Measurements from ENCODE around the gene NBPF14.
"Not testable (repeated sequence)": the region's sequence is repeated elsewhere in the genome, so short reads cannot be mapped to it uniquely, and the experiment has no call there.

The NBPF14 gene

GRCh38 chr1:148595911-148596310 lies at the start of gene NBPF14:
NBPF14 (minus strand) TSS chr1:148596011; CDS start chr1:148595717, 294 bp downstream.
- H3K4me3 ChIP-seq, H3K27ac ChIP-seq, H3K4me2 ChIP-seq, H4K20me1 ChIP-seq, H3K9ac ChIP-seq, H3K9me3 ChIP-seq, H3K4me1 ChIP-seq, H3K36me3 ChIP-seq, H3K27me3 ChIP-seq: not testable (repeated sequence)

DNA sequence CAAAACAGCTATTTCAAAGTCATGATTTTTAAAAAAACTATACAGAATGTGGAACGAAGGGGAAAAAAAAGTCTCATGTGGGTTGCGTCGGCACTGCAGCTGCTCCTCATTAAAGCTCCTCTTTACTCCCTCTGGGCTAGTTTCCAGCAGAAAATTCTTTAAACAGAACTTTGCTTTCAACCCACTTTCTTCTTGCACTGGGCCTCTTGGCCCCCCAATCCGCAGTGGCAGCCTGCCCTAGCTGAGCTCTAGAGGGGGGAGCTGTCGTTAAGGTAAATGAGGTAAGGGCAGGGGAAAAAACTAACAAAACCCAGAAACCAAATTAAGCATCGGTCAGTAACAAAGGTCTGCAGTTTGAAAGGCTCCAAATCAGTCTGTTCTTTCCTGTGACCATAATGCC lies 29.6 kb upstream of the NBPF14 start:
- H3K9ac ChIP-seq = not testable (repeated sequence)

GRCh38 chr1:148618216-148618615 lies 22.4 kb upstream of the NBPF14 start:
- not testable (repeated sequence) for H4K20me1 ChIP-seq, H3K9ac ChIP-seq

More for the DNA sequence above, 29.6 kb upstream of the NBPF14 start:
- H4K20me1 ChIP-seq, H3K27me3 ChIP-seq, H3K9me3 ChIP-seq, H3K4me1 ChIP-seq, H3K4me3 ChIP-seq, H3K27ac ChIP-seq, H3K36me3 ChIP-seq: not testable (repeated sequence)
- peak overlapping the region; percentile 55 for H3K4me2 ChIP-seq

GRCh38 chr1:148605266-148605665 lies 9.5 kb upstream of the NBPF14 start:
- not testable (repeated sequence) for H3K36me3 ChIP-seq, H3K4me2 ChIP-seq

More at GRCh38 chr1:148618216-148618615, 22.4 kb upstream of the NBPF14 start:
- not testable (repeated sequence) for H3K27me3 ChIP-seq, H3K4me3 ChIP-seq, H3K4me2 ChIP-seq, H3K36me3 ChIP-seq, H3K9me3 ChIP-seq, H3K27ac ChIP-seq, H3K4me1 ChIP-seq

DNA sequence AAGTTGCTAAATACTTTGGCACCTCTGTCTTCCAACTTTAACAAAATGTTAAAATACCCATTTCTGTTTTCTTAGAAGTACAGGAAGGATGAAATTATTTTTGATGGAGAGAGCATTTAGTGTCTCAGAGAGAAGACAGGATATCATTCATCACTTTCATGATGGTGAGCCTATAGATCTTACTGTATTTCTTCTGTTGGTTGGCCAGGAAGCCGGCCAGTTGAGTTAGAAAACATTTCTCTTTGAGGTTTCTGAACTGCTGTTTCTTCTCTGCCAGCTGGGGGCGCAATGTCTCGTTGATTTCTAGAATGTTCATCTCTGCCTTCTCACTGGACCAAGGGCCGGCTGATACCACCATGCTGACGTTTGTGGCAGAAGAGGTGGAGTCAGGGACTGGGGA lies 451 bp downstream of the NBPF14 start:
- H3K9me3 ChIP-seq = not testable (repeated sequence)

More at GRCh38 chr1:148605266-148605665, 9.5 kb upstream of the NBPF14 start:
- not testable (repeated sequence) for H4K20me1 ChIP-seq, H3K4me1 ChIP-seq, H3K9ac ChIP-seq, H3K27ac ChIP-seq, H3K9me3 ChIP-seq, H3K4me3 ChIP-seq, H3K27me3 ChIP-seq

GRCh38 chr1:148591098-148591497 lies 4.7 kb downstream of the NBPF14 start:
- H3K4me1 ChIP-seq, H3K27ac ChIP-seq, H3K9me3 ChIP-seq, H3K4me3 ChIP-seq, H3K9ac ChIP-seq, H4K20me1 ChIP-seq, H3K36me3 ChIP-seq, H3K27me3 ChIP-seq, H3K4me2 ChIP-seq: not testable (repeated sequence)

More for the DNA sequence above, 451 bp downstream of the NBPF14 start:
- not testable (repeated sequence) for H3K4me2 ChIP-seq, H3K4me1 ChIP-seq, H3K27ac ChIP-seq, H3K9ac ChIP-seq, H3K36me3 ChIP-seq, H3K27me3 ChIP-seq, H4K20me1 ChIP-seq, H3K4me3 ChIP-seq

- not testable (repeated sequence) for H3K9me3 ChIP-seq, H3K4me1 ChIP-seq, H3K27ac ChIP-seq, H3K9ac ChIP-seq, H4K20me1 ChIP-seq, H3K4me2 ChIP-seq, H3K4me3 ChIP-seq
- peaks cover 11% of the 10 kb centered on the region for H3K27me3 ChIP-seq
- peaks cover 12% of the 10 kb centered on the region for H3K36me3 ChIP-seq
Observed at GRCh38 chr1:148532158-148532557, 63.7 kb downstream of the NBPF14 start.

DNA sequence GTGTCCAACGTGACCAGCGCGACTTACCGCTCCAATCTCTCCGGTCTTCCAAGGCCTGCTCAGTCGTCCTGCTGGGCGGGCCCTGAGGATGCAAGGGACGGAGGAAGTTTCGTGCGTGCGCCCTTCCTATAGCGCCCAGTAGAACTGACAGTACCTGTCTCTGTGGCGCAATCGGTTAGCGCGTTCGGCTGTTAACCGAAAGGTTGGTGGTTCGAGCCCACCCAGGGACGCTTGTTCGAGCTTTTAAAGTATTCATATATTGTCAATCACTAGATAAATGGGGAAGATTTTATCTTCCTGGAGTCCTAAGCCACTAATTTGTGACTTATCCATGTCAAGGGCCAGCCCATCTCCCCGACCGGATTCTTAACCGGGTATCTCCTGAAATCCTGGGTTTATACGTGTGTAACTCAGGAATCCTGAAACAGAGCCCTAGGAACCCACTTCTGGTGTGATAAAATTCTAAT lies 66.7 kb downstream of the NBPF14 start:
- not testable (repeated sequence) for H3K9ac ChIP-seq, H3K4me3 ChIP-seq, H3K9me3 ChIP-seq, H3K36me3 ChIP-seq, H3K27ac ChIP-seq, H3K4me1 ChIP-seq, H4K20me1 ChIP-seq, H3K4me2 ChIP-seq
- peaks cover 11% of the 10 kb centered on the region for H3K27me3 ChIP-seq

GRCh38 chr1:148528591-148528990 lies 67.2 kb downstream of the NBPF14 start:
- H3K9me3 ChIP-seq, H3K4me1 ChIP-seq, H3K4me3 ChIP-seq, H4K20me1 ChIP-seq, H3K4me2 ChIP-seq, H3K27ac ChIP-seq, H3K9ac ChIP-seq, H3K36me3 ChIP-seq: not testable (repeated sequence)
- peaks cover 11% of the 10 kb centered on the region for H3K27me3 ChIP-seq

DNA sequence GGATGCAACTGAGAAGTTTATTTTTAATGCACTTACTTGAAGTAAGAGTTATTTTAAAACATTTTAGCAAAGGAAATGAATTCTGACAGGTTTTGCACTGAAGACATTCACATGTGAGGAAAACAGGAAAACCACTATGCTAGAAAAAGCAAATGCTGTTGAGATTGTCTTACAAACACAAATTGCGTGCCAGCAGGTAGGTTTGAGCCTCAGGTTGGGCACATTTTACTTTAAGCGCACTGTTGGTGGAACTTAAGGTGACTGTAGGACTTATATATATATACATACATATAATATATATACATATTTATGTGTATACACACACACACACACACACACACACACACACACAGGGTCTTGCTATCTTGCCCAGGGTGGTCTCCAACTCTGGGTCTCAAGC lies 69.2 kb downstream of the NBPF14 start:
- not testable (repeated sequence) for H4K20me1 ChIP-seq, H3K36me3 ChIP-seq, H3K4me1 ChIP-seq, H3K4me2 ChIP-seq, H3K9me3 ChIP-seq, H3K4me3 ChIP-seq, H3K27ac ChIP-seq, H3K9ac ChIP-seq
- H3K27me3 ChIP-seq = peaks cover 22% of the 10 kb centered on the region

GRCh38 chr1:148523205-148524144 lies 72.3 kb downstream of the NBPF14 start:
- peaks cover 16% of the 10 kb centered on the region; the same call in 1 of the 2 replicates for H3K27me3 ChIP-seq
- not testable (repeated sequence) for H3K27ac ChIP-seq, H3K9ac ChIP-seq, H3K4me3 ChIP-seq, H3K4me1 ChIP-seq, H3K9me3 ChIP-seq, H3K36me3 ChIP-seq, H4K20me1 ChIP-seq
- peak overlapping the region; percentile 68; the same call in 1 of the 2 replicates for H3K4me2 ChIP-seq

DNA sequence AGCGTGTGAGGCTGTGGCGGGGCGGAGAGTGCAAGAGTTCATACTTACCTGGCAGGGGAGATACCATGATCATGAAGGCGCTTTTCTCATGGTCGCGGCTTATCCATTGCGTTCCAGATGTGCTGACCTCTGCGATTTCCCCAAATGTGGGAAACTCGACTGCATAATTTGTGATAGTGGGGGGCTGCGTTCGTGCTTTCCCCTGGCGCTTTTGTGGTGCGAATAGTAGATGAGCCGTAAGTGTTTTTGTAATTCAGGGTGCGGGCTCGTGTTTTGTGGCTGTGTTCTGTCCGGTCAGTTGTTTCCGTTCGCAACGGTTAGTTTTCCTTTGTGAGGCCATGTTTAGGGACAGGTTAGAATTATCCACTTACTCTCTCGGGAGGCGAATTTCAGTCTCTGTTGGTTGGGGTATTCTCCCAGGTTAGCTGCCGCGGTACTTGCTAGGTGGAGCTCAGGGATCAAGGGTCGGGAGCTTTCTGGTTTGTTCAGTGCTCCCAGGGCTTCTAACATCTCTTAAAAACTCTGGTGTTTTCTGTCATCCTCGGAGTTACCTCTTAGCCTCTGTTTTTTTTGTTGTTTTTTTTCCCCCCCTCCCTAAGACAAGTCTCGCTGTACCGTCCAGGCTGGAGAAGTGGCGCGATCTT lies 73.1 kb downstream of the NBPF14 start:
- Histone ChIP-seq H3K27me3 (peaks cover 12% of the 10 kb centered on the region; the same call in 1 of the 2 replicates), H3K4me2 (peak overlapping the region; percentile 68), H3K4me3 (peak overlapping the region; percentile 61)
- not testable (repeated sequence) for H4K20me1 ChIP-seq, H3K9me3 ChIP-seq, H3K36me3 ChIP-seq, H3K27ac ChIP-seq, H3K4me1 ChIP-seq, H3K9ac ChIP-seq

DNA sequence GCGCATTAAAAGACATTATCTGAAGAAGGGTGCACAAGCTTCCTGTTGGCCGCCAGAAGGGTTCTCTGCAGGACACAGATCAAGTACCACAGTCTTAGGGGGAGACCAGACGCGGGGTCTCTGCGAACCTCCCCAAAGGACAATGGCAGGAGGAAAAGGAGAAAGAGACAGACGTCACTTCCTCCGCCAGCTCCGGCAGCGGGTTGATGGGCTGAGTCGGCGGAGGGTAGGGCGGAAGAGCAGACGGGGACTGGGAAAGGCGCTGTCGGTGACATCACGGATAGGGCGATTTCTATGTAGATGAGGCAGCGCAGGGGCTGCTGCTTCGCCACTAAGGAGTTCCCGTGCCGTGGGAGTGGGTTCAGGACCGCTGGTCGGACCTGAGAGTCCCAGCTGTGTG lies 73.7 kb downstream of the NBPF14 start:
- H3K27ac ChIP-seq, H3K4me3 ChIP-seq: not testable (repeated sequence)
- H3K27me3 ChIP-seq = peaks cover 12% of the 10 kb centered on the region; the same call in 1 of the 2 replicates

GRCh38 chr1:148514310-148514709 lies 81.5 kb downstream of the NBPF14 start:
- not testable (repeated sequence) for H4K20me1 ChIP-seq, H3K9me3 ChIP-seq, H3K4me3 ChIP-seq, H3K4me1 ChIP-seq, H3K36me3 ChIP-seq, H3K27me3 ChIP-seq, H3K27ac ChIP-seq, H3K9ac ChIP-seq, H3K4me2 ChIP-seq

More for the DNA sequence above, 73.7 kb downstream of the NBPF14 start:
- H3K36me3 ChIP-seq, H3K9ac ChIP-seq, H3K9me3 ChIP-seq, H4K20me1 ChIP-seq, H3K4me1 ChIP-seq: not testable (repeated sequence)
- peak overlapping the region; percentile 34; the same call in 1 of the 2 replicates for H3K4me2 ChIP-seq
